Esophagus muscularis mucosa (tissue), 3 donors: ENCODE results near the gene SMIM29.
"Not testable (repeated sequence)": the region's sequence is repeated elsewhere in the genome, so short reads cannot be mapped to it uniquely, and the experiment has no call there.

Experiments used
- CTCF ChIP-seq, 3 experiments: fragments of 200-600 bp in 2 of 3; fragments of 450-650 bp in 1 of 3; sonication (generic) in 2 of 3; IDR thresholded peaks; one replicate each; pipeline ENCODE4 v1.5.1; 2017 to 2019; ENCODE audit warnings: antibody characterized with exemption in 3 of 3, mild to moderate bottlenecking in 2 of 3, moderate library complexity in 1 of 3
- POLR2A ChIP-seq: fragments of 450-650 bp; IDR thresholded peaks from one replicate; pipeline ENCODE4 v1.6.1; 2017; ENCODE audit warnings: antibody characterized with exemption, moderate library complexity, mild to moderate bottlenecking, low read depth

- TF ChIP-seq POLR2A; CTCF (IDR thresholded peaks at IDR 0.05): not testable (repeated sequence)
These were observed 21.0 kb upstream of the SMIM29 start for GRCh38 chr6:34269658-34270341.
